Psoas muscle (tissue), 8 donors: Measurements from ENCODE around the gene IQSEC1. TPM values are rescaled to one million over a fixed set of nuclear protein-coding genes. Genes with fewer than 3 reads are reported as not detected.

Experiments used
- ATAC-seq, 4 donors: fragments of 200-7000 bp; cut with Tn5 transposase; one replicate each; pipeline ENCODE4 v1.9.1; 2020; ENCODE audit warnings: moderate library complexity in 3 of 4, mild to moderate bottlenecking in 2 of 4
- DNase-seq, 2 donors: peaks; one replicate each; pipeline ENCODE4 v3.0.0-alpha.2; 2020
- H3K27ac ChIP-seq: fragments of 200-600 bp; one replicate; pipeline ENCODE4 v1.8.0; 2022
- H3K27me3 ChIP-seq, 3 donors: fragments of 200-600 bp in 1 of 3; one replicate each; pipeline versions ENCODE4 v1.6.1 to v1.8.0; 2013 to 2022; ENCODE audit warnings: low read length in 2 of 3, mild to moderate bottlenecking in 2 of 3, moderate library complexity in 1 of 3; ENCODE audit not compliant: insufficient read depth in 3 of 3
- H3K36me3 ChIP-seq, 2 donors: fragments of 200-600 bp in 1 of 2; one replicate each; pipeline versions ENCODE4 v1.6.1 to v1.8.0; 2013 to 2022; ENCODE audit warnings: low read depth in 1 of 2, mild to moderate bottlenecking in 1 of 2, moderate library complexity in 1 of 2; ENCODE audit not compliant: insufficient read depth in 1 of 2
- H3K4me1 ChIP-seq: fragments of 200-600 bp; one replicate; pipeline ENCODE4 v1.8.0; 2022
- H3K4me3 ChIP-seq: fragments of 200-600 bp; one replicate; pipeline ENCODE4 v1.8.0; 2022; ENCODE audit warnings: mild to moderate bottlenecking
- H3K9me3 ChIP-seq: fragments of 200-600 bp; one replicate; pipeline ENCODE4 v1.8.0; 2022
- CTCF ChIP-seq: fragments of 200-600 bp; IDR thresholded peaks from one replicate; pipeline ENCODE4 v1.8.0; 2022; ENCODE audit warnings: antibody characterized with exemption
- WGBS, 3 donors: extraction: QIAGEN DNeasy Blood & Tissue Kit; methylation state at CpG; one replicate each; pipeline versions ENCODE4 v1.1.6 to v1.1.7; 2013; 5-methylcytosine and 5-hydroxymethylcytosine counted together
- intact Hi-C, 2 donors: fragments of 100-400 bp; cut with DNase I; formaldehyde crosslinking; loops; one replicate each; pipeline versions ENCODE4 v1.11.0 to v1.14.2; 2022
- polyA plus RNA-seq, 3 donors: library from polyadenylated mRNA; stranded (reverse); fragments of 200-250 nt; gene quantifications; one replicate each; pipeline ENCODE4 v1.2.3, GENCODE V29; 2013
- total RNA-seq, 4 donors: library from RNA; stranded (reverse); fragmentation: NEBNext Ultra II Directional in 2 of 4; extraction: Animal tissue kit (Norgen Biotek cat#: 25700) in 2 of 4; gene quantifications; one replicate each; pipeline versions ENCODE4 v1.2.1 to v1.2.4, GENCODE V29; 2021 to 2023
- donor health status: healthy with polysubstance abuse.
- donor health status: DM: no; HTN: no; CAD: no; lungs with moderate emphysema.
- donor health status: Bipolar disorder and iron deficiency.
- donor health status: healthy.
- donor health status: DM: yes; HTN: yes; CAD: no.
- donor health status: DM: no; HTN: no; CAD: no.
- donor health status: DM: no; HTN: no; CAD: no.
- donor health status: DM: yes; HTN: yes; CAD: no.

The IQSEC1 gene
- total and polyA plus RNA-seq, 7 donors: 8.6 to 45.4 (median 28.0) TPM

GRCh38 chr3:13022348-13023234, 50.6 kb downstream of the IQSEC1 start:
- ATAC-seq (peak; percentile 34 to 55 (median 38)), DNase-seq (peak; percentile 82 to 87)
- intact Hi-C loops: no loop called here
- peak overlapping the region; percentile 4 for H3K27ac ChIP-seq
- peaks cover 0 to 2% (median 0%) of the 10 kb centered on the region in 3 donors for H3K27me3 ChIP-seq
- 53 to 57% (median 55%) methylated on average over 14 to 20 of the region's 20 CpGs for WGBS, 3 donors
- peak overlapping the region; percentile 25 for H3K4me3 ChIP-seq
- H3K9me3 ChIP-seq: no peaks in the 10 kb centered on the region
- H3K4me1 ChIP-seq: peaks cover 23% of the 10 kb centered on the region
- no peaks in the 10 kb centered on the region for H3K36me3 ChIP-seq
- TF ChIP-seq CTCF: no peak

GRCh38 chr3:13021141-13022114, 51.8 kb downstream of the IQSEC1 start:
- Histone ChIP-seq H3K4me1 (peaks cover 23% of the 10 kb centered on the region), H3K9me3 (no peaks in the 10 kb centered on the region), H3K4me3 (peak overlapping the region; percentile 25), H3K27ac (peak overlapping the region; percentile 4), H3K27me3 (peaks cover 0 to 2% (median 0%) of the 10 kb centered on the region in 3 donors), H3K36me3 (no peaks in the 10 kb centered on the region)
- ATAC-seq: no peak
- TF ChIP-seq CTCF: no peak
- intact Hi-C loops: no loop called here
- 21 to 37% (median 27%) methylated on average over 31 to 32 of the region's 32 CpGs for WGBS, 3 donors
- DNase-seq: peak; percentile 62 to 81

GRCh38 chr3:13020159-13020750, 53.0 kb downstream of the IQSEC1 start:
- no peak for TF ChIP-seq CTCF
- Histone ChIP-seq H3K4me3 (peak overlapping the region; percentile 28), H3K27ac (peak overlapping the region; percentile 23), H3K9me3 (no peaks in the 10 kb centered on the region), H3K27me3 (peaks cover 0 to 2% (median 0%) of the 10 kb centered on the region in 3 donors), H3K4me1 (peaks cover 23% of the 10 kb centered on the region), H3K36me3 (no peaks in the 10 kb centered on the region)
- ATAC-seq (no peak), DNase-seq (no peak)
- 77 to 82% (median 80%) methylated on average over 5 to 6 of the region's 6 CpGs for WGBS, 3 donors
- intact Hi-C loops: no loop called here

- Histone ChIP-seq H3K36me3 (no peaks in the 10 kb centered on the region), H3K27ac (peak overlapping the region; percentile 23), H3K9me3 (no peaks in the 10 kb centered on the region), H3K4me3 (peak overlapping the region; percentile 28), H3K4me1 (peaks cover 23% of the 10 kb centered on the region), H3K27me3 (peaks cover 0 to 2% (median 0%) of the 10 kb centered on the region in 3 donors)
- intact Hi-C loops: no loop called here
- peak; percentile 65 to 71 (median 70) for ATAC-seq
- DNase-seq: peak; percentile 78 to 86
- TF ChIP-seq CTCF: no peak
- WGBS, 3 donors: 36 to 41% (median 37%) methylated on average over 30 of the region's 30 CpGs
Observed at GRCh38 chr3:13019243-13020095, 53.8 kb downstream of the IQSEC1 start.
